K562 (cell line): ENCODE results near the gene NDST1. TPM values are rescaled to one million over a fixed set of nuclear protein-coding genes. Genes with fewer than 3 reads are reported as not detected.

ENCODE experiments used
- BACH1 ChIP-seq: fragments of 200-800 bp; sonication (Bioruptor generic); IDR thresholded peaks from 2 replicates; pipeline ENCODE4 v1.6.1; 2016; ENCODE audit warnings: missing genetic modification characterization, missing compliant biosample characterization
- CHD4 ChIP-seq: fragments of 200-600 bp; sonication (generic); IDR thresholded peaks from 3 replicates; pipeline ENCODE4 v1.6.1; 2012; ENCODE audit warnings: low read depth, mild to moderate bottlenecking, mixed read lengths, low read length, inconsistent platforms; ENCODE audit not compliant: insufficient read depth, insufficient replicate concordance, poor library complexity, severe bottlenecking
- CREM ChIP-seq: IDR thresholded peaks from 2 replicates; pipeline ENCODE4 v1.6.1; 2014; ENCODE audit warnings: antibody characterized with exemption, low read depth
- DPF2 ChIP-seq: fragments of 450-650 bp; IDR thresholded peaks from 2 replicates; pipeline ENCODE4 v1.6.1; 2016
- ETV1 ChIP-seq: fragments of 450-650 bp; conservative IDR thresholded peaks from 2 replicates; pipeline ENCODE4 v1.6.1; 2016; ENCODE audit warnings: missing genetic modification characterization, control low read depth, low read depth, missing compliant biosample characterization
- ETV5 ChIP-seq: sonication (generic); formaldehyde crosslinking; IDR thresholded peaks from 2 replicates; pipeline ENCODE4 v1.4.0; 2020; ENCODE audit warnings: low read depth, mild to moderate bottlenecking, missing genetic modification reagents
- L3MBTL2 ChIP-seq: fragments of 450-650 bp; IDR thresholded peaks from 2 replicates; pipeline ENCODE4 v1.6.1; 2016; ENCODE audit warnings: mild to moderate bottlenecking, moderate library complexity
- MAX ChIP-seq: sonication (generic); formaldehyde crosslinking; IDR thresholded peaks from 2 replicates; pipeline ENCODE4 v1.9.0; 2022; ENCODE audit warnings: mild to moderate bottlenecking, missing genetic modification reagents
- OTX1 ChIP-seq: fragments of 450-650 bp; formaldehyde crosslinking; IDR thresholded peaks from 2 replicates; pipeline ENCODE4 v1.4.0; 2022; ENCODE audit warnings: mild to moderate bottlenecking
- RAD21 ChIP-seq, 2 experiments: fragments of 250-450 bp in 1 of 2; fragments of 450-650 bp in 1 of 2; sonication (Bioruptor Pico) in 1 of 2; formaldehyde crosslinking in 1 of 2; IDR thresholded peaks in 1 of 2; conservative IDR thresholded peaks in 1 of 2; 2 replicates each; pipeline versions ENCODE4 v1.4.0 to v1.8.0; 2020 to 2022; ENCODE audit warnings: mild to moderate bottlenecking in 2 of 2, moderate library complexity in 1 of 2
- SMARCA4 ChIP-seq: fragments of 450-650 bp; IDR thresholded peaks from 2 replicates; pipeline ENCODE4 v1.6.1; 2016
- TAF1 ChIP-seq: IDR thresholded peaks from 2 replicates; pipeline ENCODE4 v1.6.1; 2011; ENCODE audit warnings: mild to moderate bottlenecking, low read length, moderate library complexity; ENCODE audit not compliant: insufficient read depth, control insufficient read depth, severe bottlenecking; ENCODE audit errors: extremely low read depth
- TCF15 ChIP-seq: fragments of 250-450 bp; sonication (Bioruptor Pico); IDR thresholded peaks from 2 replicates; pipeline ENCODE4 v1.8.0; 2022; ENCODE audit warnings: moderate library complexity, mild to moderate bottlenecking, inconsistent platforms
- ZNF175 ChIP-seq: fragments of 200-800 bp; sonication (Bioruptor generic); IDR thresholded peaks from 2 replicates; pipeline ENCODE4 v1.6.1; 2016; ENCODE audit warnings: low read depth, mild to moderate bottlenecking, missing genetic modification characterization, missing compliant biosample characterization
- polyA plus RNA-seq, 8 experiments: library from polyadenylated mRNA; depleted of rRNA in 4 of 8; stranded (reverse) in 5 of 8; unstranded in 3 of 8; fragments of >200 nt; fragmentation: Nextera tagmentation in 2 of 8; fragmentation: Illumina TruSeq in 1 of 8; extraction: Ambion mirVana in 2 of 8; extraction: Trizol in 1 of 8; gene quantifications; 2 replicates each; pipeline versions ENCODE4 v1.2.1 to v1.2.3, GENCODE V29; 2011 to 2014; ENCODE audit warnings: inconsistent platforms in 1 of 8, missing spikeins in 1 of 8
- total RNA-seq, 7 experiments: library from RNA; depleted of rRNA in 6 of 7; stranded (reverse); fragments of >200 nt in 6 of 7; fragmentation: Illumina TruSeq in 2 of 7; extraction: Trizol in 2 of 7; gene quantifications; 2 replicates each; pipeline versions ENCODE4 v1.2.1 to v1.2.3, GENCODE V29; 2011 to 2021; ENCODE audit warnings: low replicate concordance in 1 of 7
- TF ChIP-seq, protein P1 (sequence below), 2 experiments: fragments of 200-800 bp in 1 of 2; sonication (Bioruptor generic) in 1 of 2; sonication (generic) in 1 of 2; formaldehyde crosslinking in 1 of 2; IDR thresholded peaks in 1 of 2; conservative IDR thresholded peaks in 1 of 2; 2 replicates each; pipeline versions ENCODE4 v1.5.0 to v1.6.1; 2016 to 2020; ENCODE audit warnings: missing compliant biosample characterization in 1 of 2, missing genetic modification characterization in 1 of 2, missing genetic modification reagents in 1 of 2
- TF ChIP-seq, protein P2 (sequence below), 2 experiments: IDR thresholded peaks; 2 replicates each; pipeline ENCODE4 v1.6.1; 2011; ENCODE audit warnings: borderline replicate concordance in 1 of 2, control low read depth in 1 of 2, low read depth in 1 of 2, low read length in 1 of 2, mild to moderate bottlenecking in 1 of 2, mixed read lengths in 1 of 2, moderate library complexity in 1 of 2; ENCODE audit not compliant: insufficient read depth in 1 of 2, insufficient read length in 1 of 2, poor library complexity in 1 of 2, severe bottlenecking in 1 of 2; ENCODE audit errors: extremely low read depth in 1 of 2
- TF ChIP-seq, protein P3 (sequence below), 2 experiments: fragments of 450-650 bp in 1 of 2; sonication (generic) in 1 of 2; formaldehyde crosslinking in 1 of 2; IDR thresholded peaks in 1 of 2; conservative IDR thresholded peaks in 1 of 2; 2 replicates each; pipeline versions ENCODE4 v1.6.1 to v1.8.1; 2016 to 2023; ENCODE audit warnings: mild to moderate bottlenecking in 2 of 2, moderate library complexity in 2 of 2, inconsistent platforms in 1 of 2, missing genetic modification reagents in 1 of 2
- TF ChIP-seq, protein P4 (sequence below): fragments of 200-800 bp; sonication (Bioruptor generic); IDR thresholded peaks from 2 replicates; pipeline ENCODE4 v1.6.1; 2017; ENCODE audit warnings: missing genetic modification characterization, missing compliant biosample characterization

NDST1 gene
- total and polyA plus RNA-seq, 9 of the 15 experiments (the other 6 are each of a cell fraction or from before 2014, with no cell fraction given), result 0.38 to 47.9 (median 9.9) TPM

GRCh38 chr5:150488519-150489359 is 19.2 kb upstream of the NDST1 start (continued):
- TF ChIP-seq, protein P1, sequence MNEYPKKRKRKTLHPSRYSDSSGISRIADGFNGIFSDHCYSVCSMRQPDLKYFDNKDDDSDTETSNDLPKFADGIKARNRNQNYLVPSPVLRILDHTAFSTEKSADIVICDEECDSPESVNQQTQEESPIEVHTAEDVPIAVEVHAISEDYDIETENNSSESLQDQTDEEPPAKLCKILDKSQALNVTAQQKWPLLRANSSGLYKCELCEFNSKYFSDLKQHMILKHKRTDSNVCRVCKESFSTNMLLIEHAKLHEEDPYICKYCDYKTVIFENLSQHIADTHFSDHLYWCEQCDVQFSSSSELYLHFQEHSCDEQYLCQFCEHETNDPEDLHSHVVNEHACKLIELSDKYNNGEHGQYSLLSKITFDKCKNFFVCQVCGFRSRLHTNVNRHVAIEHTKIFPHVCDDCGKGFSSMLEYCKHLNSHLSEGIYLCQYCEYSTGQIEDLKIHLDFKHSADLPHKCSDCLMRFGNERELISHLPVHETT (CRISPR knock-in tag; conservative IDR thresholded peaks at IDR 0.05 in 1 of 2, IDR thresholded peaks at IDR 0.05 in 1 of 2), result peak in 1 of 2 experiments; percentile 73; a peak in 1 of 4 replicates
- TF ChIP-seq TAF1 (peak; percentile 34), SMARCA4 (peak; percentile 58; the same call in 1 of the 2 replicates), TCF15 (CRISPR knock-in tag) (no peak), MAX (CRISPR knock-in tag) (peak; percentile 46; the same call in 1 of the 2 replicates), ETV1 (0 out of 2 replicates have a peak, but pooled peaks have one; percentile 43), DPF2 (peak; percentile 73), CREM (peak; percentile 69), OTX1 (CRISPR knock-in tag) (no peak), ETV5 (CRISPR knock-in tag) (peak; percentile 74; the same call in 1 of the 2 replicates), CHD4 (peak; percentile 47), L3MBTL2 (peak; percentile 10; the same call in 1 of the 2 replicates), RAD21 (CRISPR knock-in tag; conservative IDR thresholded peaks at IDR 0.05 in 1 of 2, IDR thresholded peaks at IDR 0.05 in 1 of 2) (peak in 1 of 2 experiments; percentile 14; a peak in 1 of 4 replicates), ZNF175 (CRISPR knock-in tag) (no peak; the same call in 1 of the 2 replicates), BACH1 (tag) (peak; percentile 33; the same call in 1 of the 2 replicates)
- TF ChIP-seq, protein P2, sequence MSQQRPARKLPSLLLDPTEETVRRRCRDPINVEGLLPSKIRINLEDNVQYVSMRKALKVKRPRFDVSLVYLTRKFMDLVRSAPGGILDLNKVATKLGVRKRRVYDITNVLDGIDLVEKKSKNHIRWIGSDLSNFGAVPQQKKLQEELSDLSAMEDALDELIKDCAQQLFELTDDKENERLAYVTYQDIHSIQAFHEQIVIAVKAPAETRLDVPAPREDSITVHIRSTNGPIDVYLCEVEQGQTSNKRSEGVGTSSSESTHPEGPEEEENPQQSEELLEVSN (IDR thresholded peaks at IDR 0.05; ENCODE audit: borderline replicate concordance in 1 of 2, extremely low read depth in 1 of 2, insufficient read depth in 1 of 2, insufficient read length in 1 of 2, low read depth in 1 of 2, low read length in 1 of 2, poor library complexity in 1 of 2, severe bottlenecking in 1 of 2), result peak in 1 of 2 experiments; percentile 17
- TF ChIP-seq, protein P3, sequence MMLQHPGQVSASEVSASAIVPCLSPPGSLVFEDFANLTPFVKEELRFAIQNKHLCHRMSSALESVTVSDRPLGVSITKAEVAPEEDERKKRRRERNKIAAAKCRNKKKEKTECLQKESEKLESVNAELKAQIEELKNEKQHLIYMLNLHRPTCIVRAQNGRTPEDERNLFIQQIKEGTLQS (IDR thresholded peaks at IDR 0.05), result peak; percentile 27; the same call in 1 of the 2 replicates
- TF ChIP-seq, protein P3 (CRISPR knock-in tag; conservative IDR thresholded peaks at IDR 0.05), result no peak
- TF ChIP-seq, protein P4, sequence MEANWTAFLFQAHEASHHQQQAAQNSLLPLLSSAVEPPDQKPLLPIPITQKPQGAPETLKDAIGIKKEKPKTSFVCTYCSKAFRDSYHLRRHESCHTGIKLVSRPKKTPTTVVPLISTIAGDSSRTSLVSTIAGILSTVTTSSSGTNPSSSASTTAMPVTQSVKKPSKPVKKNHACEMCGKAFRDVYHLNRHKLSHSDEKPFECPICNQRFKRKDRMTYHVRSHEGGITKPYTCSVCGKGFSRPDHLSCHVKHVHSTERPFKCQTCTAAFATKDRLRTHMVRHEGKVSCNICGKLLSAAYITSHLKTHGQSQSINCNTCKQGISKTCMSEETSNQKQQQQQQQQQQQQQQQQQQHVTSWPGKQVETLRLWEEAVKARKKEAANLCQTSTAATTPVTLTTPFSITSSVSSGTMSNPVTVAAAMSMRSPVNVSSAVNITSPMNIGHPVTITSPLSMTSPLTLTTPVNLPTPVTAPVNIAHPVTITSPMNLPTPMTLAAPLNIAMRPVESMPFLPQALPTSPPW (CRISPR knock-in tag), result peak; percentile 57
